B cell (primary cell): Measurements from ENCODE around the gene RMC1.

ENCODE experiments used
- EZH2 ChIP-seq: IDR thresholded peaks from 2 replicates; pipeline ENCODE4 v1.6.1; 2012; ENCODE audit warnings: borderline replicate concordance, low read depth, mild to moderate bottlenecking, moderate library complexity, low read length; ENCODE audit not compliant: insufficient read depth, poor library complexity, severe bottlenecking
- TF ChIP-seq, protein P1 (sequence below): fragments of 200-600 bp; IDR thresholded peaks from one replicate; pipeline ENCODE4 v1.8.0; 2022; ENCODE audit warnings: antibody characterized with exemption, mild to moderate bottlenecking

- TF ChIP-seq, protein P1, sequence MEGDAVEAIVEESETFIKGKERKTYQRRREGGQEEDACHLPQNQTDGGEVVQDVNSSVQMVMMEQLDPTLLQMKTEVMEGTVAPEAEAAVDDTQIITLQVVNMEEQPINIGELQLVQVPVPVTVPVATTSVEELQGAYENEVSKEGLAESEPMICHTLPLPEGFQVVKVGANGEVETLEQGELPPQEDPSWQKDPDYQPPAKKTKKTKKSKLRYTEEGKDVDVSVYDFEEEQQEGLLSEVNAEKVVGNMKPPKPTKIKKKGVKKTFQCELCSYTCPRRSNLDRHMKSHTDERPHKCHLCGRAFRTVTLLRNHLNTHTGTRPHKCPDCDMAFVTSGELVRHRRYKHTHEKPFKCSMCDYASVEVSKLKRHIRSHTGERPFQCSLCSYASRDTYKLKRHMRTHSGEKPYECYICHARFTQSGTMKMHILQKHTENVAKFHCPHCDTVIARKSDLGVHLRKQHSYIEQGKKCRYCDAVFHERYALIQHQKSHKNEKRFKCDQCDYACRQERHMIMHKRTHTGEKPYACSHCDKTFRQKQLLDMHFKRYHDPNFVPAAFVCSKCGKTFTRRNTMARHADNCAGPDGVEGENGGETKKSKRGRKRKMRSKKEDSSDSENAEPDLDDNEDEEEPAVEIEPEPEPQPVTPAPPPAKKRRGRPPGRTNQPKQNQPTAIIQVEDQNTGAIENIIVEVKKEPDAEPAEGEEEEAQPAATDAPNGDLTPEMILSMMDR: no peak
- TF ChIP-seq EZH2: no peak
Measured at GRCh38 chr18:23504720-23505119, 1.4 kb downstream of the RMC1 start.
